ENCODE measurements around the gene AP1B1.

Gene AP1B1

GRCh38 chr22:29291215-29291614 is 97.2 kb downstream of the AP1B1 start:
- Histone ChIP-seq H3K4me3 (ENCODE audit: low read length in 2 of 2) (no peak overlapping the region), H3K4me1 (ENCODE audit: control insufficient read depth in 2 of 2, insufficient read depth in 2 of 2, low read length in 2 of 2) (no peaks in the 10 kb centered on the region), H3K36me3 (ENCODE audit: control insufficient read depth in 2 of 2, insufficient read depth in 2 of 2, low read length in 2 of 2) (peaks cover 83 to 89% of the 10 kb centered on the region in 2 donors), H3K27ac (ENCODE audit: low read depth in 2 of 2, low read length in 2 of 2) (no peak overlapping the region), H3K27me3 (ENCODE audit: control insufficient read depth in 2 of 2, insufficient read depth in 2 of 2, low read length in 2 of 2) (no peaks in the 10 kb centered on the region), H3K9ac (ENCODE audit: low read depth in 1 of 2, low read length in 2 of 2) (no peak overlapping the region), H3K9me3 (ENCODE audit: control insufficient read depth in 2 of 2, low read length in 2 of 2) (no peaks in the 10 kb centered on the region)

GRCh38 chr22:29290061-29290460 is 98.3 kb downstream of the AP1B1 start:
- Histone ChIP-seq H3K27me3 (ENCODE audit: control insufficient read depth in 2 of 2, insufficient read depth in 2 of 2, low read length in 2 of 2) (no peaks in the 10 kb centered on the region), H3K36me3 (ENCODE audit: control insufficient read depth in 2 of 2, insufficient read depth in 2 of 2, low read length in 2 of 2) (peaks cover 76 to 87% of the 10 kb centered on the region in 2 donors), H3K4me1 (ENCODE audit: control insufficient read depth in 2 of 2, insufficient read depth in 2 of 2, low read length in 2 of 2) (no peaks in the 10 kb centered on the region), H3K9ac (ENCODE audit: low read depth in 1 of 2, low read length in 2 of 2) (no peak overlapping the region), H3K9me3 (ENCODE audit: control insufficient read depth in 2 of 2, low read length in 2 of 2) (no peaks in the 10 kb centered on the region), H3K4me3 (ENCODE audit: low read length in 2 of 2) (no peak overlapping the region), H3K27ac (ENCODE audit: low read depth in 2 of 2, low read length in 2 of 2) (no peak overlapping the region)

DNA sequence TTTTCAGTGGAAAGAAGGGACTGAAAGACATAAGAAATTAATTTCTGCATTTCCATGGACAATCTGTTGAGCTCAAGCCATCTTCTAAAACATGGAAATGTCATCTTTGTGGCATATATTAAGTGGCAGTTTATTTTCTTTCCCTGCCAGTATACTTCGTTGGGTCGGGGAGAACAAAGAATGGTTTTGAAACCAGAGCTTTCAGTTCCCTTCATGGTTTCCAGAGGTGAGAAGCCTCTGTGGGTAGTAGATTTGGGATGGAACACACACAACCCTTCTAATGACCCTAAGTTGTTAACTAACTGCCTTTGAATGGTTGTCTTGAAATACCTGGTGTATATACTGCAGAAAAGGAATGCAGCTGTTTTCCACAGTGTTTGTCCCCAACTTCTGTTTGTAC is 99.5 kb downstream of the AP1B1 start:
- H3K27ac ChIP-seq (ENCODE audit: low read depth in 2 of 2, low read length in 2 of 2) = no peak overlapping the region
- no peaks in the 10 kb centered on the region for H3K4me1 ChIP-seq (ENCODE audit: control insufficient read depth in 2 of 2, insufficient read depth in 2 of 2, low read length in 2 of 2)
- no peak overlapping the region for H3K4me3 ChIP-seq (ENCODE audit: low read length in 2 of 2)
- H3K9me3 ChIP-seq (ENCODE audit: control insufficient read depth in 2 of 2, low read length in 2 of 2) = no peaks in the 10 kb centered on the region
- H3K27me3 ChIP-seq (ENCODE audit: control insufficient read depth in 2 of 2, insufficient read depth in 2 of 2, low read length in 2 of 2) = no peaks in the 10 kb centered on the region
- H3K9ac ChIP-seq (ENCODE audit: low read depth in 1 of 2, low read length in 2 of 2) = no peak overlapping the region
- peaks cover 79 to 89% of the 10 kb centered on the region in 2 donors for H3K36me3 ChIP-seq (ENCODE audit: control insufficient read depth in 2 of 2, insufficient read depth in 2 of 2, low read length in 2 of 2)

DNA sequence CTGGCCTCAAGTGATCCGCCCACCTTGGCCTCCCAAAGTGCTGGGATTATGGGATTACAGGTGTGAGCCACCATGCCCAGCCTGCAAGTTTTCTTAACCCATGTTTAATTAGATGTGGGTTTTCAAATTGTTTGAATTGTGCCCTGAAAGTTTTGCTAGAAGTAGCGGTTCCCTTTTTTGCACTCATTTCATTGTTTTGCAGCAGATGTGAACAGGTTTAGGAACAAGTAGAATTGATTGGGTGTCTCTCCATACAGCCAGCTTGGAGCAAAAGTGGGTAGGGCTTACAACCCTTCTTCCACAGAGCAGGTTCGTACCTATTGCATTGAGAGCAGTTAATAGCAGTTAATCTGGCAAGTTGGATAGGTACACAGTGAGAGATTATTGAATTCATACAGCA is 104.2 kb downstream of the AP1B1 start:
- no peaks in the 10 kb centered on the region for H3K4me1 ChIP-seq (ENCODE audit: control insufficient read depth in 2 of 2, insufficient read depth in 2 of 2, low read length in 2 of 2)
- peaks cover 64 to 78% of the 10 kb centered on the region in 2 donors for H3K36me3 ChIP-seq (ENCODE audit: control insufficient read depth in 2 of 2, insufficient read depth in 2 of 2, low read length in 2 of 2)
- H3K27me3 ChIP-seq (ENCODE audit: control insufficient read depth in 2 of 2, insufficient read depth in 2 of 2, low read length in 2 of 2) = no peaks in the 10 kb centered on the region

GRCh38 chr22:29277927-29278326 is 110.4 kb downstream of the AP1B1 start:
- H3K27me3 ChIP-seq (ENCODE audit: control insufficient read depth in 2 of 2, insufficient read depth in 2 of 2, low read length in 2 of 2) = no peaks in the 10 kb centered on the region
- H3K27ac ChIP-seq (ENCODE audit: low read depth in 2 of 2, low read length in 2 of 2) = no peak overlapping the region
- no peak overlapping the region for H3K4me3 ChIP-seq (ENCODE audit: low read length in 2 of 2)
- no peaks in the 10 kb centered on the region for H3K9me3 ChIP-seq (ENCODE audit: control insufficient read depth in 2 of 2, low read length in 2 of 2)
- peaks cover 8 to 16% of the 10 kb centered on the region in 2 donors for H3K4me1 ChIP-seq (ENCODE audit: control insufficient read depth in 2 of 2, insufficient read depth in 2 of 2, low read length in 2 of 2)
- H3K36me3 ChIP-seq (ENCODE audit: control insufficient read depth in 2 of 2, insufficient read depth in 2 of 2, low read length in 2 of 2) = peaks cover 64 to 67% of the 10 kb centered on the region in 2 donors
- no peak overlapping the region for H3K9ac ChIP-seq (ENCODE audit: low read depth in 1 of 2, low read length in 2 of 2)

More for the DNA sequence above, 104.2 kb downstream of the AP1B1 start:
- Histone ChIP-seq H3K27ac (ENCODE audit: low read depth in 2 of 2, low read length in 2 of 2) (no peak overlapping the region), H3K9me3 (ENCODE audit: control insufficient read depth in 2 of 2, low read length in 2 of 2) (no peaks in the 10 kb centered on the region), H3K4me3 (ENCODE audit: low read length in 2 of 2) (no peak overlapping the region), H3K9ac (ENCODE audit: low read depth in 1 of 2, low read length in 2 of 2) (no peak overlapping the region)
